Suprapubic skin (tissue), 4 donors: Measurements from ENCODE around the gene NOTO.

ENCODE experiments used
- POLR2A ChIP-seq, 2 donors: fragments of 450-650 bp; IDR thresholded peaks; one replicate each; pipeline ENCODE4 v1.6.1; 2017; ENCODE audit warnings: antibody characterized with exemption in 2 of 2, mild to moderate bottlenecking in 2 of 2, moderate library complexity in 2 of 2
- POLR2AphosphoS5 ChIP-seq, 3 donors: sonication (generic); formaldehyde crosslinking; IDR thresholded peaks; one replicate each; pipeline ENCODE4 v1.6.1; 2017; ENCODE audit warnings: antibody characterized with exemption in 3 of 3
- TF ChIP-seq, protein P1 (sequence below), 2 donors: fragments of 200-600 bp in 1 of 2; fragments of 450-650 bp in 1 of 2; sonication (generic) in 1 of 2; IDR thresholded peaks; one replicate each; pipeline ENCODE4 v1.5.1; 2016 to 2019; ENCODE audit warnings: antibody characterized with exemption in 2 of 2, mild to moderate bottlenecking in 1 of 2, moderate library complexity in 1 of 2

DNA sequence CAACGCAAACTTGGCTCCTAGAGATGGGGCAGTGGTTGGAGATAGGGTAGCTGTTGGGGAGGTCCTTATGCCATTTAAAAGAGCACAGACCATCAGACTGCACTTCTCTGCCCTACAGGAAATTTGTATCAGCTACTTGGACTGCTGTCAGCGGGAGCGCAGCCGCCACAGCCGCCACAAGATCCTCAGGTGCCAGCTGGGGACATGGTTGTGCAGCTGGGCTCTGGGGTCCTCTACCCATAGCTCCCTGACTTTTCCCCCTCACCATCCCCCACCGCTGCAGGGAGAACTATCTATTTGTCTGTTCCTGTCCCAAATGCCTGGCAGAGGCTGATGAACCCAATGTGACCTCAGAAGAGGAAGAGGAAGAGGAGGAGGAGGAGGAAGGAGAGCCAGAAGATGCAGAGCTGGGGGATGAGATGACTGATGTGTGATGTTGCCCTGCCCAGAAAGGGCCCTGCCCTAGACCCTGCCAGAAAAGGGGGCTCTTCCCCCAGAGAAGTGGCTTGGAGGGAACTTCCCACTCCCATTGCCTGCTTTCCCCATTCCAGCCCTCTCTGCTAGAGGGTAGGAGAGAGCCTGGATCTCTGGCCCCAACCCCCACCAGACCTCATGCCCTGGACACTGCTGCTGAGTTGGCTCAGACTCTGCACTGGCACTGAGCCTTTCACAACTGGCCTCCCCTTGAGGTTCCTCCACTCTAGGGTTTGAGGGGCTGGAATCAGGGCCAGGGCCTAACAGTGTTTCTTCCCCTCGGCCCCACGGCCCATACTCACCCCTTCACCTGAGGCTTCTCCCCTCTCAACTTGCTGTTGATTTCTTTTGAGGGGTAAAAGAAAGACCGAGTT is 23.4 kb downstream of the NOTO start:
- TF ChIP-seq, protein P1, sequence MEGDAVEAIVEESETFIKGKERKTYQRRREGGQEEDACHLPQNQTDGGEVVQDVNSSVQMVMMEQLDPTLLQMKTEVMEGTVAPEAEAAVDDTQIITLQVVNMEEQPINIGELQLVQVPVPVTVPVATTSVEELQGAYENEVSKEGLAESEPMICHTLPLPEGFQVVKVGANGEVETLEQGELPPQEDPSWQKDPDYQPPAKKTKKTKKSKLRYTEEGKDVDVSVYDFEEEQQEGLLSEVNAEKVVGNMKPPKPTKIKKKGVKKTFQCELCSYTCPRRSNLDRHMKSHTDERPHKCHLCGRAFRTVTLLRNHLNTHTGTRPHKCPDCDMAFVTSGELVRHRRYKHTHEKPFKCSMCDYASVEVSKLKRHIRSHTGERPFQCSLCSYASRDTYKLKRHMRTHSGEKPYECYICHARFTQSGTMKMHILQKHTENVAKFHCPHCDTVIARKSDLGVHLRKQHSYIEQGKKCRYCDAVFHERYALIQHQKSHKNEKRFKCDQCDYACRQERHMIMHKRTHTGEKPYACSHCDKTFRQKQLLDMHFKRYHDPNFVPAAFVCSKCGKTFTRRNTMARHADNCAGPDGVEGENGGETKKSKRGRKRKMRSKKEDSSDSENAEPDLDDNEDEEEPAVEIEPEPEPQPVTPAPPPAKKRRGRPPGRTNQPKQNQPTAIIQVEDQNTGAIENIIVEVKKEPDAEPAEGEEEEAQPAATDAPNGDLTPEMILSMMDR (IDR thresholded peaks at IDR 0.05) = no peak
- TF ChIP-seq POLR2A (IDR thresholded peaks at IDR 0.05) (no peak), POLR2AphosphoS5 (IDR thresholded peaks at IDR 0.05) (no peak)
